B cell (primary cell): ENCODE data around the gene CALR3. TPM values are rescaled to one million over a fixed set of nuclear protein-coding genes. Genes with fewer than 3 reads are reported as not detected.

Source experiments
- ATAC-seq: fragments of 200-7000 bp; cut with Tn5 transposase; one replicate; pipeline ENCODE4 v1.10.0; 2021; ENCODE audit warnings: low read depth, mild to moderate bottlenecking, moderate number of reproducible peaks, moderate library complexity
- CTCF ChIA-PET: fragments of 350-600 bp; sonication (Branson Sonifier 250); formaldehyde crosslinking; loops from one replicate; lab custom pipeline; 2021; ENCODE audit warnings: antibody characterized with exemption, inconsistent platforms; lab: Charles Lee
- POLR2A ChIA-PET: fragments of 350-600 bp; sonication (Branson Sonifier 250); formaldehyde crosslinking; loops from one replicate; lab custom pipeline; 2021; ENCODE audit warnings: antibody characterized with exemption; lab: Charles Lee
- DNase-seq: peaks from one replicate; pipeline ENCODE4 v3.0.0; 2013
- H2AFZ ChIP-seq: 2 replicates; pipeline ENCODE4 v1.6.1; 2012; ENCODE audit warnings: mild to moderate bottlenecking, low read depth, low read length; ENCODE audit not compliant: insufficient read depth, poor library complexity, severe bottlenecking
- H3K27ac ChIP-seq, 2 donors: 1 replicate in 1 of 2; 2 replicates in 1 of 2; pipeline ENCODE4 v1.5.1; 2012 to 2013; ENCODE audit warnings: low read length in 2 of 2, mild to moderate bottlenecking in 2 of 2, moderate library complexity in 1 of 2
- H3K27me3 ChIP-seq, 4 experiments: fragments of 200-600 bp in 1 of 4; sonication (generic) in 1 of 4; replicated peaks in 1 of 4; 1 replicate in 2 of 4; 2 replicates in 2 of 4; pipeline versions ENCODE4 v1.6.1 to v1.7.0; 2013 to 2016; ENCODE audit warnings: low read length in 3 of 4, mild to moderate bottlenecking in 2 of 4, mixed read lengths in 1 of 4, moderate library complexity in 1 of 4; ENCODE audit not compliant: insufficient read depth in 4 of 4, control insufficient read depth in 3 of 4; ENCODE audit errors: control extremely low read depth in 1 of 4
- H3K36me3 ChIP-seq, 2 experiments: replicated peaks in 1 of 2; 1 replicate in 1 of 2; 2 replicates in 1 of 2; pipeline versions ENCODE4 v1.6.1 to v1.7.1; 2013; ENCODE audit warnings: low read length in 1 of 2; ENCODE audit not compliant: insufficient read depth in 2 of 2, control insufficient read depth in 1 of 2; ENCODE audit errors: control extremely low read depth in 1 of 2, extremely low read depth in 1 of 2
- H3K4me1 ChIP-seq, 2 donors: fragments of 200-600 bp in 1 of 2; sonication (generic) in 1 of 2; 1 replicate in 1 of 2; 2 replicates in 1 of 2; pipeline versions ENCODE4 v1.5.1 to v1.6.1; 2013 to 2017; ENCODE audit warnings: low read length in 2 of 2; ENCODE audit not compliant: control insufficient read depth in 2 of 2, insufficient read depth in 2 of 2
- H3K4me2 ChIP-seq: replicated peaks from 2 replicates; pipeline ENCODE3; 2012; ENCODE audit warnings: mild to moderate bottlenecking, low read depth, low read length; ENCODE audit not compliant: poor library complexity, severe bottlenecking
- H3K4me3 ChIP-seq, 5 experiments: fragments of 200-600 bp in 1 of 5; sonication (generic) in 1 of 5; 1 replicate in 3 of 5; 2 replicates in 2 of 5; pipeline versions ENCODE4 v1.5.1 to v1.7.0; 2011 to 2016; ENCODE audit warnings: low read length in 4 of 5, mild to moderate bottlenecking in 4 of 5, low read depth in 2 of 5, control low read depth in 1 of 5, moderate library complexity in 1 of 5; ENCODE audit not compliant: insufficient read depth in 1 of 5; ENCODE audit errors: control extremely low read depth in 1 of 5, extremely low read depth in 1 of 5
- H3K79me2 ChIP-seq: fragments of 200-600 bp; sonication (generic); one replicate; pipeline ENCODE4 v1.6.0; 2016; ENCODE audit warnings: low read length; ENCODE audit not compliant: control insufficient read depth, insufficient read depth
- H3K9ac ChIP-seq: fragments of 200-600 bp; sonication (generic); 2 replicates; pipeline ENCODE4 v1.6.1; 2017; ENCODE audit warnings: mild to moderate bottlenecking, low read length, moderate library complexity
- H3K9me3 ChIP-seq, 3 donors: one replicate each; pipeline versions ENCODE4 v1.6.1 to v1.7.1; 2013; ENCODE audit warnings: low read length in 2 of 3; ENCODE audit not compliant: control insufficient read depth in 2 of 3, insufficient read depth in 1 of 3; ENCODE audit errors: control extremely low read depth in 1 of 3
- H4K20me1 ChIP-seq: 2 replicates; pipeline ENCODE4 v1.6.0; 2012; ENCODE audit warnings: mild to moderate bottlenecking, low read length; ENCODE audit not compliant: insufficient read depth, control insufficient read depth, poor library complexity, severe bottlenecking
- H3K27ac Mint-ChIP-seq: one replicate; pipeline ENCODE4 v1.8.0; 2021; ENCODE audit warnings: mixed read lengths
- H3K27me3 Mint-ChIP-seq: one replicate; pipeline ENCODE4 v1.8.0; 2021; ENCODE audit warnings: mixed read lengths
- H3K4me1 Mint-ChIP-seq: one replicate; pipeline ENCODE4 v1.8.0; 2021; ENCODE audit warnings: mixed read lengths
- H3K4me3 Mint-ChIP-seq: one replicate; pipeline ENCODE4 v1.8.0; 2021; ENCODE audit warnings: mixed read lengths
- H3K9me3 Mint-ChIP-seq: one replicate; pipeline ENCODE4 v1.8.0; 2022; ENCODE audit warnings: mixed read lengths; ENCODE audit not compliant: insufficient read depth
- CTCF ChIP-seq: fragments of 200-600 bp; IDR thresholded peaks from one replicate; pipeline ENCODE4 v1.8.0; 2022; ENCODE audit warnings: antibody characterized with exemption, mild to moderate bottlenecking
- EZH2 ChIP-seq: IDR thresholded peaks from 2 replicates; pipeline ENCODE4 v1.6.1; 2012; ENCODE audit warnings: borderline replicate concordance, low read depth, mild to moderate bottlenecking, moderate library complexity, low read length; ENCODE audit not compliant: insufficient read depth, poor library complexity, severe bottlenecking
- WGBS: methylation state at CpG from one replicate; pipeline ENCODE4 v1.1.5; 2013; ENCODE audit warnings: missing lambda C conversion rate; ENCODE audit not compliant: insufficient coverage; 5-methylcytosine and 5-hydroxymethylcytosine counted together
- intact Hi-C: fragments of 100-400 bp; cut with micrococcal nuclease; formaldehyde crosslinking; loops from one replicate; pipeline ENCODE4 v1.10.0; 2022
- polyA plus RNA-seq: library from polyadenylated mRNA; depleted of rRNA; stranded (reverse); fragments of >200 nt; gene quantifications from 2 replicates; pipeline ENCODE4 v1.2.3, GENCODE V29; 2012
- total RNA-seq, 2 donors: library from RNA; stranded (reverse); fragments of 120-200 nt in 1 of 2; gene quantifications; 1 replicate in 1 of 2; 2 replicates in 1 of 2; pipeline versions ENCODE4 v1.2.3 to v1.2.4, GENCODE V29; 2013 to 2022

The CALR3 gene
- total and polyA plus RNA-seq, 2 donors (not counting 1 experiment from before 2014, with no cell fraction given), result 0.44 TPM; not detected in 1

GRCh38 chr19:16444269-16444600 is 51.7 kb downstream of the CALR3 start:
- no peak for TF ChIP-seq CTCF
- TF ChIP-seq EZH2, result no peak
- intact Hi-C loops, result loop anchor here (1.0 to 2.0 kb wide), 2 partner anchors 27 to 140 kb away; no protein-coding TSS in a partner anchor
- Histone ChIP-seq H3K79me2 (peaks cover 82% of the 10 kb centered on the region), H3K27me3 (no peaks in the 10 kb centered on the region), H3K9ac (peak overlapping the region; percentile 22), H3K9me3 (peaks cover 0 to 21% (median 2%) of the 10 kb centered on the region in 3 donors), H3K4me1 (peaks cover 76 to 91% of the 10 kb centered on the region in 2 donors), H3K36me3 (peaks cover 2 to 22% of the 10 kb centered on the region in 2 experiments), H2AFZ (no peak overlapping the region), H4K20me1 (peaks cover 4% of the 10 kb centered on the region), H3K27ac (peak overlapping the region; percentile 93 to 98), H3K4me2 (peak overlapping the region; percentile 64), H3K4me3 (peak overlapping the region in 1 of 5 experiments; percentile 43)
- H3K4me3 Mint-ChIP-seq, result peak overlapping the region; percentile 60
- H3K27ac Mint-ChIP-seq, result peak overlapping the region; percentile 97
- DNase-seq (no peak), ATAC-seq (no peak)
- H3K9me3 Mint-ChIP-seq, result no peaks in the 10 kb centered on the region
- no peaks in the 10 kb centered on the region for H3K27me3 Mint-ChIP-seq
- POLR2A ChIA-PET, result interaction anchor here (0.7 to 1.6 kb wide), 4 partner anchors 8 to 140 kb away, joined by 3 to 19 read pairs (median 4); no protein-coding TSS in a partner anchor
- WGBS, result 0% methylated on average over 1 of the region's 2 CpGs
- H3K4me1 Mint-ChIP-seq, result peaks cover 85% of the 10 kb centered on the region
- CTCF ChIA-PET, result interaction anchor here (0.5 to 1.0 kb wide), 7 partner anchors 15 to 382 kb away, joined by 3 to 5 read pairs (median 3); no protein-coding TSS in a partner anchor
